ENCODE data around the gene SLC22A3. TPM values are rescaled to one million over a fixed set of nuclear protein-coding genes. Genes with fewer than 3 reads are reported as not detected.

Gene SLC22A3
- total and polyA plus RNA-seq, 7 experiments from 2014 or later = not detected

- Histone ChIP-seq H3K4me1 (ENCODE audit: control insufficient read depth in 2 of 2, insufficient read depth in 2 of 2, low read length in 2 of 2) (peaks cover 0 to 5% of the 10 kb centered on the region in 2 donors), H3K36me3 (ENCODE audit: control insufficient read depth in 2 of 3, insufficient read depth in 3 of 3, low read length in 3 of 3) (no peaks in the 10 kb centered on the region), H3K27ac (ENCODE audit: low read depth, low read length) (no peak overlapping the region), H3K27me3 (ENCODE audit: control insufficient read depth in 2 of 2, insufficient read depth in 2 of 2, low read length in 2 of 2) (no peaks in the 10 kb centered on the region), H3K9me3 (ENCODE audit: control insufficient read depth in 2 of 3, low read length in 3 of 3) (no peaks in the 10 kb centered on the region), H3K4me3 (ENCODE audit: low read length) (no peak overlapping the region)
- Mint-ChIP-seq H3K9me3 (peaks cover 0 to 6% (median 0%) of the 10 kb centered on the region in 11 donors), H3K4me3 (no peak overlapping the region), H3K4me1 (peaks cover 0 to 8% (median 4%) of the 10 kb centered on the region in 7 donors), H3K36me3 (peaks cover 0 to 3% (median 0%) of the 10 kb centered on the region in 5 donors), H3K27ac (no peak overlapping the region), H3K27me3 (peaks cover 8 to 29% (median 18%) of the 10 kb centered on the region in 5 donors)
- ChIA-PET POLR2A (no interaction called here), CTCF (no interaction called here)
- no peak for DNase-seq
- ATAC-seq = no peak
- intact Hi-C loops (cut with micrococcal nuclease) = no loop called here
These were observed 48.1 kb downstream of the SLC22A3 start for GRCh38 chr6:160396292-160396691.

- Histone ChIP-seq H3K4me3 (ENCODE audit: low read length) (no peak overlapping the region), H3K36me3 (ENCODE audit: control insufficient read depth in 2 of 3, insufficient read depth in 3 of 3, low read length in 3 of 3) (no peaks in the 10 kb centered on the region), H3K27me3 (ENCODE audit: control insufficient read depth in 2 of 2, insufficient read depth in 2 of 2, low read length in 2 of 2) (no peaks in the 10 kb centered on the region), H3K9me3 (ENCODE audit: control insufficient read depth in 2 of 3, low read length in 3 of 3) (no peaks in the 10 kb centered on the region), H3K4me1 (ENCODE audit: control insufficient read depth in 2 of 2, insufficient read depth in 2 of 2, low read length in 2 of 2) (peaks cover 0 to 5% of the 10 kb centered on the region in 2 donors), H3K27ac (ENCODE audit: low read depth, low read length) (no peak overlapping the region)
- ChIA-PET POLR2A (no interaction called here), CTCF (no interaction called here)
- no peak for DNase-seq
- no peak overlapping the region for H3K27ac Mint-ChIP-seq
- ATAC-seq = no peak
- H3K4me3 Mint-ChIP-seq = peak overlapping the region in 1 of 10 donors; percentile 1
- intact Hi-C loops (cut with micrococcal nuclease) = no loop called here
- H3K9me3 Mint-ChIP-seq = peaks cover 0 to 2% (median 0%) of the 10 kb centered on the region in 11 donors
- peaks cover 0 to 8% (median 0%) of the 10 kb centered on the region in 7 donors for H3K4me1 Mint-ChIP-seq
- peaks cover 0 to 3% (median 0%) of the 10 kb centered on the region in 5 donors for H3K36me3 Mint-ChIP-seq
- peaks cover 12 to 28% (median 15%) of the 10 kb centered on the region in 5 donors for H3K27me3 Mint-ChIP-seq
These were observed 50.6 kb downstream of the SLC22A3 start for GRCh38 chr6:160398674-160399271.

- Histone ChIP-seq H3K27me3 (ENCODE audit: control insufficient read depth in 2 of 2, insufficient read depth in 2 of 2, low read length in 2 of 2) (no peaks in the 10 kb centered on the region), H3K36me3 (ENCODE audit: control insufficient read depth in 2 of 3, insufficient read depth in 3 of 3, low read length in 3 of 3) (no peaks in the 10 kb centered on the region), H3K4me1 (ENCODE audit: control insufficient read depth in 2 of 2, insufficient read depth in 2 of 2, low read length in 2 of 2) (peaks cover 0 to 5% of the 10 kb centered on the region in 2 donors), H3K4me3 (ENCODE audit: low read length) (no peak overlapping the region), H3K9me3 (ENCODE audit: control insufficient read depth in 2 of 3, low read length in 3 of 3) (no peaks in the 10 kb centered on the region), H3K27ac (ENCODE audit: low read depth, low read length) (no peak overlapping the region)
- POLR2A ChIA-PET = no interaction called here
- peaks cover 11 to 38% (median 14%) of the 10 kb centered on the region in 5 donors for H3K27me3 Mint-ChIP-seq
- H3K36me3 Mint-ChIP-seq = peaks cover 0 to 3% (median 0%) of the 10 kb centered on the region in 5 donors
- DNase-seq (no peak), ATAC-seq (no peak)
- peaks cover 0 to 8% (median 0%) of the 10 kb centered on the region in 7 donors for H3K4me1 Mint-ChIP-seq
- H3K9me3 Mint-ChIP-seq = peaks cover 0 to 2% (median 0%) of the 10 kb centered on the region in 11 donors
- H3K27ac Mint-ChIP-seq = no peak overlapping the region
- intact Hi-C loops (cut with micrococcal nuclease) = no loop called here
- CTCF ChIA-PET = no interaction called here
- H3K4me3 Mint-ChIP-seq = no peak overlapping the region
These were observed 52.3 kb downstream of the SLC22A3 start for GRCh38 chr6:160400446-160400845.

GRCh38 chr6:160408528-160408927 lies 60.4 kb downstream of the SLC22A3 start:
- H3K9me3 Mint-ChIP-seq = no peaks in the 10 kb centered on the region
- Histone ChIP-seq H3K4me3 (ENCODE audit: low read length) (no peak overlapping the region), H3K36me3 (ENCODE audit: control insufficient read depth in 2 of 3, insufficient read depth in 3 of 3, low read length in 3 of 3) (no peaks in the 10 kb centered on the region), H3K4me1 (ENCODE audit: control insufficient read depth in 2 of 2, insufficient read depth in 2 of 2, low read length in 2 of 2) (no peaks in the 10 kb centered on the region), H3K9me3 (ENCODE audit: control insufficient read depth in 2 of 3, low read length in 3 of 3) (no peaks in the 10 kb centered on the region), H3K27ac (ENCODE audit: low read depth, low read length) (no peak overlapping the region), H3K27me3 (ENCODE audit: control insufficient read depth in 2 of 2, insufficient read depth in 2 of 2, low read length in 2 of 2) (no peaks in the 10 kb centered on the region)
- DNase-seq = no peak
- ChIA-PET POLR2A (no interaction called here), CTCF (no interaction called here)
- H3K4me1 Mint-ChIP-seq = no peaks in the 10 kb centered on the region
- no peak overlapping the region for H3K27ac Mint-ChIP-seq
- no peak for ATAC-seq
- no peaks in the 10 kb centered on the region for H3K36me3 Mint-ChIP-seq
- peaks cover 9 to 37% (median 18%) of the 10 kb centered on the region in 5 donors for H3K27me3 Mint-ChIP-seq
- no peak overlapping the region for H3K4me3 Mint-ChIP-seq
- intact Hi-C loops (cut with micrococcal nuclease) = no loop called here

- no peak overlapping the region for H3K4me3 Mint-ChIP-seq
- H3K27ac Mint-ChIP-seq = no peak overlapping the region
- peaks cover 13 to 27% (median 22%) of the 10 kb centered on the region in 5 donors for H3K27me3 Mint-ChIP-seq
- ATAC-seq = no peak
- Histone ChIP-seq H3K27ac (ENCODE audit: low read depth, low read length) (no peak overlapping the region), H3K27me3 (ENCODE audit: control insufficient read depth in 2 of 2, insufficient read depth in 2 of 2, low read length in 2 of 2) (no peaks in the 10 kb centered on the region), H3K36me3 (ENCODE audit: control insufficient read depth in 2 of 3, insufficient read depth in 3 of 3, low read length in 3 of 3) (no peaks in the 10 kb centered on the region), H3K9me3 (ENCODE audit: control insufficient read depth in 2 of 3, low read length in 3 of 3) (no peaks in the 10 kb centered on the region), H3K4me3 (ENCODE audit: low read length) (no peak overlapping the region), H3K4me1 (ENCODE audit: control insufficient read depth in 2 of 2, insufficient read depth in 2 of 2, low read length in 2 of 2) (no peaks in the 10 kb centered on the region)
- peaks cover 0 to 1% (median 0%) of the 10 kb centered on the region in 11 donors for H3K9me3 Mint-ChIP-seq
- no peak for DNase-seq
- peaks cover 0 to 4% (median 0%) of the 10 kb centered on the region in 5 donors for H3K36me3 Mint-ChIP-seq
- POLR2A ChIA-PET = no interaction called here
- intact Hi-C loops (cut with micrococcal nuclease) = no loop called here
- CTCF ChIA-PET = no interaction called here
- H3K4me1 Mint-ChIP-seq = no peaks in the 10 kb centered on the region
These were observed 64.8 kb downstream of the SLC22A3 start for GRCh38 chr6:160412993-160413392.

GRCh38 chr6:160417146-160417545 lies 69.0 kb downstream of the SLC22A3 start:
- Mint-ChIP-seq H3K4me3 (no peak overlapping the region), H3K9me3 (peaks cover 0 to 3% (median 0%) of the 10 kb centered on the region in 11 donors), H3K36me3 (peaks cover 0 to 4% (median 0%) of the 10 kb centered on the region in 5 donors), H3K27ac (no peak overlapping the region), H3K4me1 (no peaks in the 10 kb centered on the region), H3K27me3 (peaks cover 18 to 40% (median 30%) of the 10 kb centered on the region in 5 donors)
- CTCF ChIA-PET = interaction anchor here (0.6 kb wide), 1 partner anchor 1224 kb away, joined by 5 read pairs; no protein-coding TSS in a partner anchor
- no peak for DNase-seq
- Histone ChIP-seq H3K27me3 (ENCODE audit: control insufficient read depth in 2 of 2, insufficient read depth in 2 of 2, low read length in 2 of 2) (no peaks in the 10 kb centered on the region), H3K4me3 (ENCODE audit: low read length) (no peak overlapping the region), H3K9me3 (ENCODE audit: control insufficient read depth in 2 of 3, low read length in 3 of 3) (no peaks in the 10 kb centered on the region), H3K36me3 (ENCODE audit: control insufficient read depth in 2 of 3, insufficient read depth in 3 of 3, low read length in 3 of 3) (no peaks in the 10 kb centered on the region), H3K27ac (ENCODE audit: low read depth, low read length) (no peak overlapping the region), H3K4me1 (ENCODE audit: control insufficient read depth in 2 of 2, insufficient read depth in 2 of 2, low read length in 2 of 2) (no peaks in the 10 kb centered on the region)
- intact Hi-C loops (cut with micrococcal nuclease) = no loop called here
- POLR2A ChIA-PET = no interaction called here
- ATAC-seq = no peak

- Histone ChIP-seq H3K27me3 (ENCODE audit: control insufficient read depth in 2 of 2, insufficient read depth in 2 of 2, low read length in 2 of 2) (no peaks in the 10 kb centered on the region), H3K9me3 (ENCODE audit: control insufficient read depth in 2 of 3, low read length in 3 of 3) (no peaks in the 10 kb centered on the region), H3K36me3 (ENCODE audit: control insufficient read depth in 2 of 3, insufficient read depth in 3 of 3, low read length in 3 of 3) (no peaks in the 10 kb centered on the region), H3K4me1 (ENCODE audit: control insufficient read depth in 2 of 2, insufficient read depth in 2 of 2, low read length in 2 of 2) (no peaks in the 10 kb centered on the region), H3K4me3 (ENCODE audit: low read length) (no peak overlapping the region), H3K27ac (ENCODE audit: low read depth, low read length) (no peak overlapping the region)
- no peak overlapping the region for H3K27ac Mint-ChIP-seq
- CTCF ChIA-PET = no interaction called here
- H3K9me3 Mint-ChIP-seq = peaks cover 0 to 7% (median 0%) of the 10 kb centered on the region in 11 donors
- H3K4me1 Mint-ChIP-seq = no peaks in the 10 kb centered on the region
- intact Hi-C loops (cut with micrococcal nuclease) = no loop called here
- peaks cover 18 to 41% (median 31%) of the 10 kb centered on the region in 5 donors for H3K27me3 Mint-ChIP-seq
- ATAC-seq (no peak), DNase-seq (no peak)
- no peak overlapping the region for H3K4me3 Mint-ChIP-seq
- peaks cover 0 to 4% (median 0%) of the 10 kb centered on the region in 5 donors for H3K36me3 Mint-ChIP-seq
- POLR2A ChIA-PET = no interaction called here
These were observed 69.4 kb downstream of the SLC22A3 start for GRCh38 chr6:160417550-160417949.

Data from naive thymus-derived CD4-positive, alpha-beta T cell (primary cell).